Muscle of leg (tissue), 16 donors: ENCODE measurements around the gene SPATA21. TPM values are rescaled to one million over a fixed set of nuclear protein-coding genes. Genes with fewer than 3 reads are reported as not detected.
"Not testable (repeated sequence)": the region's sequence is repeated elsewhere in the genome, so short reads cannot be mapped to it uniquely, and the experiment has no call there.

Experiments
- DNase-seq: peaks from one replicate; pipeline ENCODE4 v3.0.0; 2013
- H3K27ac ChIP-seq: one replicate; pipeline ENCODE4 v1.5.1; 2013; ENCODE audit warnings: mild to moderate bottlenecking, low read length, control low read depth
- H3K27me3 ChIP-seq: one replicate; pipeline ENCODE4 v1.6.1; 2013; ENCODE audit warnings: low read length; ENCODE audit not compliant: control insufficient read depth, insufficient read depth
- H3K36me3 ChIP-seq: one replicate; pipeline ENCODE4 v1.6.1; 2013; ENCODE audit warnings: low read length; ENCODE audit not compliant: control insufficient read depth, insufficient read depth
- H3K4me1 ChIP-seq: one replicate; pipeline ENCODE4 v1.6.1; 2013; ENCODE audit warnings: low read length; ENCODE audit not compliant: control insufficient read depth, insufficient read depth
- H3K4me3 ChIP-seq: one replicate; pipeline ENCODE4 v1.5.1; 2013; ENCODE audit warnings: low read length, control low read depth
- H3K9me3 ChIP-seq: replicated peaks from 2 replicates; pipeline ENCODE4 v1.6.1; 2013; ENCODE audit warnings: low read depth, low read length; ENCODE audit not compliant: control insufficient read depth
- WGBS: methylation state at CpG from one replicate; pipeline ENCODE4 v1.1.5; 2013; ENCODE audit warnings: missing lambda C conversion rate; ENCODE audit not compliant: insufficient coverage; 5-methylcytosine and 5-hydroxymethylcytosine counted together
- long read RNA-seq, 11 donors: transcript quantifications; one replicate each; lab custom pipeline, GENCODE V29; 2026
- polyA plus RNA-seq, 8 donors: library from polyadenylated mRNA; unstranded; fragments of 120-200 nt; gene quantifications; one replicate each; pipeline versions ENCODE4 v1.2.1 to v1.2.3, GENCODE V29; 2013; ENCODE audit warnings: inconsistent platforms in 1 of 8, low replicate concordance in 1 of 8; ENCODE audit not compliant: insufficient read length in 8 of 8, insufficient read depth in 1 of 8
- total RNA-seq: library from RNA; stranded (reverse); fragments of 120-200 nt; gene quantifications from one replicate; pipeline ENCODE4 v1.2.4, GENCODE V29; 2013

SPATA21 gene
- 0.04 TPM for total RNA-seq
- polyA plus RNA-seq = under 1 TPM in 6 of 8 donors, not detected in 2; 0.10 to 0.24 (median 0.13) TPM
- long read RNA-seq, donor 1 = 0 reads
- long read RNA-seq, donor 2 = 0 reads
- long read RNA-seq, donor 3 = 0 reads
- long read RNA-seq, donor 4, partial matches to known transcripts = 71 of 71 reads
- long read RNA-seq, donor 4, other reads (novel, unspliced or antisense) = 0 of 71 reads
- long read RNA-seq, donor 5 = 0 reads
- long read RNA-seq, donor 6 = 0 reads
- long read RNA-seq, donor 7, partial matches to known transcripts = 53 of 67 reads
- long read RNA-seq, donor 7, other reads (novel, unspliced or antisense) = 14 of 67 reads
- long read RNA-seq, donor 8 = 0 reads
- long read RNA-seq, donor 9 = 0 reads
- long read RNA-seq, donor 10 = 0 reads
- long read RNA-seq, donor 11, partial matches to known transcripts = 29 of 29 reads
- long read RNA-seq, donor 11, other reads (novel, unspliced or antisense) = 0 of 29 reads

GRCh38 chr1:16436946-16437474 lies at the start of gene SPATA21:
SPATA21 (minus strand) TSS chr1:16437424; CDS start chr1:16431371, 6,053 bp downstream.
- Histone ChIP-seq H3K4me1 (peaks cover 10% of the 10 kb centered on the region), H3K9me3 (no peaks in the 10 kb centered on the region), H3K27me3 (no peaks in the 10 kb centered on the region), H3K36me3 (no peaks in the 10 kb centered on the region), H3K27ac (no peak within 1 kb of the TSS), H3K4me3 (no peak within 1 kb of the TSS)
- DNase-seq = no peak
- 63% methylated on average over 1 of the region's 3 CpGs for WGBS

- H3K9me3 ChIP-seq, H3K4me1 ChIP-seq, H3K27me3 ChIP-seq, DNase-seq, H3K4me3 ChIP-seq, H3K27ac ChIP-seq: not testable (repeated sequence)
- H3K36me3 ChIP-seq = peaks cover 52% of the 10 kb centered on the region
Observed at GRCh38 chr1:16487011-16487410, 49.8 kb upstream of the SPATA21 start.

GRCh38 chr1:16486316-16486715 lies 49.1 kb upstream of the SPATA21 start:
- H3K36me3 ChIP-seq = peaks cover 57% of the 10 kb centered on the region
- not testable (repeated sequence) for H3K27ac ChIP-seq, DNase-seq, H3K27me3 ChIP-seq, H3K4me3 ChIP-seq, H3K9me3 ChIP-seq, H3K4me1 ChIP-seq
- WGBS = 50% methylated on average over 6 of the region's 8 CpGs

GRCh38 chr1:16484931-16485330 lies 47.7 kb upstream of the SPATA21 start:
- Histone ChIP-seq H3K4me3 (no peak overlapping the region), H3K27me3 (no peaks in the 10 kb centered on the region), H3K36me3 (peaks cover 70% of the 10 kb centered on the region), H3K4me1 (no peaks in the 10 kb centered on the region), H3K9me3 (no peaks in the 10 kb centered on the region), H3K27ac (no peak overlapping the region)
- 77% methylated on average over 4 of the region's 6 CpGs for WGBS
- DNase-seq = no peak

- Histone ChIP-seq H3K36me3 (peaks cover 71% of the 10 kb centered on the region), H3K9me3 (no peaks in the 10 kb centered on the region), H3K4me1 (no peaks in the 10 kb centered on the region), H3K27me3 (no peaks in the 10 kb centered on the region), H3K4me3 (no peak overlapping the region), H3K27ac (no peak overlapping the region)
- no peak for DNase-seq
- WGBS = 83% methylated on average over 5 of the region's 8 CpGs
Observed at GRCh38 chr1:16484501-16484835, 47.2 kb upstream of the SPATA21 start.

- H3K36me3 ChIP-seq = peaks cover 73% of the 10 kb centered on the region
- not testable (repeated sequence) for H3K27ac ChIP-seq, H3K4me3 ChIP-seq, H3K4me1 ChIP-seq, H3K27me3 ChIP-seq, DNase-seq, H3K9me3 ChIP-seq
- WGBS = 74% methylated on average over 26 of the region's 45 CpGs
Observed at GRCh38 chr1:16483639-16484500, 46.6 kb upstream of the SPATA21 start.

- 98% methylated on average over 21 of the region's 26 CpGs for WGBS
- H3K27ac ChIP-seq, H3K4me1 ChIP-seq, H3K4me3 ChIP-seq, DNase-seq, H3K9me3 ChIP-seq, H3K27me3 ChIP-seq: not testable (repeated sequence)
- peaks cover 76% of the 10 kb centered on the region for H3K36me3 ChIP-seq
Observed at GRCh38 chr1:16483146-16483545, 45.9 kb upstream of the SPATA21 start.

- no peak overlapping the region for H3K27ac ChIP-seq
- H3K4me3 ChIP-seq = no peak overlapping the region
- DNase-seq = no peak
- H3K4me1 ChIP-seq = peaks cover 5% of the 10 kb centered on the region
- WGBS = 92% methylated on average over 12 of the region's 12 CpGs
- peaks cover 76% of the 10 kb centered on the region for H3K36me3 ChIP-seq
- no peaks in the 10 kb centered on the region for H3K27me3 ChIP-seq
- H3K9me3 ChIP-seq = no peaks in the 10 kb centered on the region
Observed at GRCh38 chr1:16478091-16478490, 40.9 kb upstream of the SPATA21 start.

- not testable (repeated sequence) for H3K9me3 ChIP-seq, H3K27ac ChIP-seq, H3K4me1 ChIP-seq, H3K4me3 ChIP-seq, DNase-seq, H3K27me3 ChIP-seq
- 92% methylated on average over 16 of the region's 29 CpGs for WGBS
- peaks cover 62% of the 10 kb centered on the region for H3K36me3 ChIP-seq
Observed at GRCh38 chr1:16475771-16476770, 38.8 kb upstream of the SPATA21 start.
